ENCODE data around the gene EIF5A.

DNA sequence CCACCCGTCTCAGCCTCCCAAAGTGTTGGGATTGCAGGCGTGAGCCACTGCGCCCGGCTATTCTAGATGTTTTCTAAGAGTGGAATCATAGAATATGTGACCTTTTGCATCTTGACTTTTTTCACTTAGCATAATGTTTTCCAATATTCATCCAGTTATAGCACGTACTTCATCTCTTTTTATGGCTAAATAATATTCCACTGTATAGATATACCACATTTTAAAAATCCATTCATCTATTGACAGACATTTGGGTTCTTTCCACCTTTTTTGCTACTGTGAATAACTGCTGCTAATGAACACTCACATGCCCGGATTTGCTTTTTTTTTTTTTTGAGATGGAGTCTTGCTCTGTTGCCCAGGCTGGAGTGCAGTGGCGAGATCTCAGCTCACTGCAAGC lies 3.2 kb upstream of the EIF5A start:
- no peak for TF ChIP-seq POLR2AphosphoS5 (IDR thresholded peaks at IDR 0.05)
- TF ChIP-seq, protein P1, sequence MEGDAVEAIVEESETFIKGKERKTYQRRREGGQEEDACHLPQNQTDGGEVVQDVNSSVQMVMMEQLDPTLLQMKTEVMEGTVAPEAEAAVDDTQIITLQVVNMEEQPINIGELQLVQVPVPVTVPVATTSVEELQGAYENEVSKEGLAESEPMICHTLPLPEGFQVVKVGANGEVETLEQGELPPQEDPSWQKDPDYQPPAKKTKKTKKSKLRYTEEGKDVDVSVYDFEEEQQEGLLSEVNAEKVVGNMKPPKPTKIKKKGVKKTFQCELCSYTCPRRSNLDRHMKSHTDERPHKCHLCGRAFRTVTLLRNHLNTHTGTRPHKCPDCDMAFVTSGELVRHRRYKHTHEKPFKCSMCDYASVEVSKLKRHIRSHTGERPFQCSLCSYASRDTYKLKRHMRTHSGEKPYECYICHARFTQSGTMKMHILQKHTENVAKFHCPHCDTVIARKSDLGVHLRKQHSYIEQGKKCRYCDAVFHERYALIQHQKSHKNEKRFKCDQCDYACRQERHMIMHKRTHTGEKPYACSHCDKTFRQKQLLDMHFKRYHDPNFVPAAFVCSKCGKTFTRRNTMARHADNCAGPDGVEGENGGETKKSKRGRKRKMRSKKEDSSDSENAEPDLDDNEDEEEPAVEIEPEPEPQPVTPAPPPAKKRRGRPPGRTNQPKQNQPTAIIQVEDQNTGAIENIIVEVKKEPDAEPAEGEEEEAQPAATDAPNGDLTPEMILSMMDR (IDR thresholded peaks at IDR 0.05) = no peak
